Pulmonary artery endothelial cell (primary cell): ENCODE measurements around the gene FAM111B. TPM values are rescaled to one million over a fixed set of nuclear protein-coding genes. Genes with fewer than 3 reads are reported as not detected.
"Not testable (repeated sequence)": the region's sequence is repeated elsewhere in the genome, so short reads cannot be mapped to it uniquely, and the experiment has no call there.

ENCODE experiments used
- DNase-seq: peaks from one replicate; pipeline ENCODE4 v3.0.0-alpha.2; 2011; ENCODE audit warnings: low read depth, low spot score
- total RNA-seq: library from RNA; depleted of rRNA; stranded (reverse); fragments of >200 nt; gene quantifications from 2 replicates; pipeline ENCODE4 v1.2.3, GENCODE V29; 2014

Gene FAM111B
- total RNA-seq, 1 donor from 2014 or later = 18.0 TPM

GRCh38 chr11:59102259-59102765 is 4.7 kb upstream of the FAM111B start:
- DNase-seq = no peak

GRCh38 chr11:59107721-59108120 is 684 bp downstream of the FAM111B start:
- not testable (repeated sequence) for DNase-seq

- DNase-seq = no peak
These were observed 5.5 kb downstream of the FAM111B start for GRCh38 chr11:59112494-59112893.

GRCh38 chr11:59114344-59114743 is 7.3 kb downstream of the FAM111B start:
- no peak for DNase-seq

GRCh38 chr11:59115553-59115952 is 8.5 kb downstream of the FAM111B start:
- no peak for DNase-seq

GRCh38 chr11:59117774-59118173 is 10.7 kb downstream of the FAM111B start:
- no peak for DNase-seq

- DNase-seq = no peak
These were observed 12.8 kb downstream of the FAM111B start for GRCh38 chr11:59119826-59120225.

- DNase-seq = peak; percentile 26
These were observed 28.8 kb downstream of the FAM111B start for GRCh38 chr11:59135648-59136461.

- not testable (repeated sequence) for DNase-seq
These were observed 29.5 kb downstream of the FAM111B start for GRCh38 chr11:59136551-59136950.

- DNase-seq = no peak
These were observed 30.2 kb downstream of the FAM111B start for GRCh38 chr11:59137190-59137589.

- peak; percentile 19 for DNase-seq
These were observed 31.6 kb downstream of the FAM111B start for GRCh38 chr11:59138643-59139042.

GRCh38 chr11:59141191-59141590 is 34.2 kb downstream of the FAM111B start:
- DNase-seq = no peak

GRCh38 chr11:59141673-59142460 is 34.8 kb downstream of the FAM111B start:
- no peak for DNase-seq

GRCh38 chr11:59142530-59143507 is 35.8 kb downstream of the FAM111B start, which contains the start of gene FAM111A:
FAM111A (plus strand) TSS chr11:59142856; CDS start chr11:59148873, 6,017 bp downstream.
- DNase-seq = peak; percentile 62

GRCh38 chr11:59144096-59144495 is 37.1 kb downstream of the FAM111B start:
- DNase-seq = no peak

- peak; percentile 26 for DNase-seq
These were observed 37.7 kb downstream of the FAM111B start for GRCh38 chr11:59144579-59145345.

- no peak for DNase-seq
These were observed 38.5 kb downstream of the FAM111B start for GRCh38 chr11:59145534-59145933.

- no peak for DNase-seq
These were observed 44.7 kb downstream of the FAM111B start for GRCh38 chr11:59151761-59152160.

GRCh38 chr11:59152312-59152951 is 45.4 kb downstream of the FAM111B start:
- no peak for DNase-seq

- DNase-seq = no peak
These were observed 47.6 kb downstream of the FAM111B start for GRCh38 chr11:59154610-59155009.
